Measurements from ENCODE around the gene FIGNL1.

FIGNL1 gene

DNA sequence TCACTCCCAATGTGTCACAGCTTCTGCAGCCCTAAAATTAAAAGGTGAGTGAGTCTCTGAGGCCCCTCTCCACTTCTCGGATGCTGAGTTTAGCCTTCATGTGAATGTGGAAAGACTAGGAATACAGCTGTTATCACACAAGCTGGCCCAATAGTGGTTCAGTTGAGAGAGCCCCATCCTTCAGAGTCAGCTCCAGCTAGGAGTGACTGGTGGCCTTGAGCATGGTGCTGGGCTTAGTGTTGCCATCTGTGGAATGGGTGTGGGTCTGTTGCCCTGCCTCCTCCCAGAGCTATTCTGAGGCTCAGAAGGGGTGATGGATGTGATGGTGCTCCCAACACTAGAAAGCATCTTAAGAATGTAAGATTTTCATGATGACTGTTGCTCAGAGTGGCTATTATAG lies 55.8 kb downstream of the FIGNL1 start:
- DNase-seq = no peak

Measured in activated naive CD4-positive, alpha-beta T cell treated with anti-CD3 and anti-CD28 coated beads, Interleukin-2, amount 50 U/mL, for 16 hours (primary cell).